Measurements from ENCODE around the gene NEK2.

GRCh38 chr1:211715971-211716370 is 40.5 kb upstream of the NEK2 start:
- TF ChIP-seq, protein P1, sequence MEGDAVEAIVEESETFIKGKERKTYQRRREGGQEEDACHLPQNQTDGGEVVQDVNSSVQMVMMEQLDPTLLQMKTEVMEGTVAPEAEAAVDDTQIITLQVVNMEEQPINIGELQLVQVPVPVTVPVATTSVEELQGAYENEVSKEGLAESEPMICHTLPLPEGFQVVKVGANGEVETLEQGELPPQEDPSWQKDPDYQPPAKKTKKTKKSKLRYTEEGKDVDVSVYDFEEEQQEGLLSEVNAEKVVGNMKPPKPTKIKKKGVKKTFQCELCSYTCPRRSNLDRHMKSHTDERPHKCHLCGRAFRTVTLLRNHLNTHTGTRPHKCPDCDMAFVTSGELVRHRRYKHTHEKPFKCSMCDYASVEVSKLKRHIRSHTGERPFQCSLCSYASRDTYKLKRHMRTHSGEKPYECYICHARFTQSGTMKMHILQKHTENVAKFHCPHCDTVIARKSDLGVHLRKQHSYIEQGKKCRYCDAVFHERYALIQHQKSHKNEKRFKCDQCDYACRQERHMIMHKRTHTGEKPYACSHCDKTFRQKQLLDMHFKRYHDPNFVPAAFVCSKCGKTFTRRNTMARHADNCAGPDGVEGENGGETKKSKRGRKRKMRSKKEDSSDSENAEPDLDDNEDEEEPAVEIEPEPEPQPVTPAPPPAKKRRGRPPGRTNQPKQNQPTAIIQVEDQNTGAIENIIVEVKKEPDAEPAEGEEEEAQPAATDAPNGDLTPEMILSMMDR (IDR thresholded peaks at IDR 0.05), result no peak
- TF ChIP-seq POLR2A (IDR thresholded peaks at IDR 0.05), result no peak
